Measurements from ENCODE around the gene SAV1.
"Not testable (repeated sequence)": the region's sequence is repeated elsewhere in the genome, so short reads cannot be mapped to it uniquely, and the experiment has no call there.

The SAV1 gene

GRCh38 chr14:50649691-50650090 is 18.4 kb downstream of the SAV1 start:
- no peak for DNase-seq (ENCODE audit: low read depth)
- TF ChIP-seq CTCF (IDR thresholded peaks at IDR 0.05; ENCODE audit: control insufficient read depth, extremely low read depth, insufficient read depth) = no peak
- H3K4me3 ChIP-seq (ENCODE audit: low read depth, low read length) = no peak overlapping the region

- TF ChIP-seq CTCF (IDR thresholded peaks at IDR 0.05; ENCODE audit: control insufficient read depth, extremely low read depth, insufficient read depth) = no peak
- H3K4me3 ChIP-seq (ENCODE audit: low read depth, low read length) = no peak overlapping the region
- DNase-seq (ENCODE audit: low read depth) = no peak
Observed at GRCh38 chr14:50647753-50648152, 20.4 kb downstream of the SAV1 start.

- no peak for DNase-seq (ENCODE audit: low read depth)
- TF ChIP-seq CTCF (IDR thresholded peaks at IDR 0.05; ENCODE audit: control insufficient read depth, extremely low read depth, insufficient read depth) = no peak
Observed at GRCh38 chr14:50647282-50647681, 20.8 kb downstream of the SAV1 start.

GRCh38 chr14:50635141-50635540 is 33.0 kb downstream of the SAV1 start:
- no peak for DNase-seq (ENCODE audit: low read depth)
- TF ChIP-seq CTCF (IDR thresholded peaks at IDR 0.05; ENCODE audit: control insufficient read depth, extremely low read depth, insufficient read depth) = no peak

More at GRCh38 chr14:50647282-50647681, 20.8 kb downstream of the SAV1 start:
- no peak overlapping the region for H3K4me3 ChIP-seq (ENCODE audit: low read depth, low read length)

GRCh38 chr14:50633954-50634353 is 34.2 kb downstream of the SAV1 start:
- no peak for DNase-seq (ENCODE audit: low read depth)
- H3K4me3 ChIP-seq (ENCODE audit: low read depth, low read length) = no peak overlapping the region
- no peak for TF ChIP-seq CTCF (IDR thresholded peaks at IDR 0.05; ENCODE audit: control insufficient read depth, extremely low read depth, insufficient read depth)

More at GRCh38 chr14:50635141-50635540, 33.0 kb downstream of the SAV1 start:
- no peak overlapping the region for H3K4me3 ChIP-seq (ENCODE audit: low read depth, low read length)

- TF ChIP-seq CTCF (IDR thresholded peaks at IDR 0.05; ENCODE audit: control insufficient read depth, extremely low read depth, insufficient read depth) = no peak
- H3K4me3 ChIP-seq (ENCODE audit: low read depth, low read length) = no peak overlapping the region
- DNase-seq (ENCODE audit: low read depth) = no peak
Observed at GRCh38 chr14:50631408-50631821, 36.7 kb downstream of the SAV1 start.

GRCh38 chr14:50624947-50625346 is 43.2 kb downstream of the SAV1 start:
- DNase-seq (ENCODE audit: low read depth); H3K4me3 ChIP-seq (ENCODE audit: low read depth, low read length): not testable (repeated sequence)

All from LNCaP clone FGC (cell line).